AG10803 (cell line): ENCODE measurements around the gene LCP1.
"Not testable (repeated sequence)": the region's sequence is repeated elsewhere in the genome, so short reads cannot be mapped to it uniquely, and the experiment has no call there.

Source experiments
- DNase-seq: peaks from one replicate; pipeline ENCODE4 v3.0.0; 2010; ENCODE audit warnings: low read depth
- H3K4me3 ChIP-seq: 2 replicates; pipeline ENCODE4 v1.5.1; 2011; ENCODE audit warnings: mild to moderate bottlenecking, low read length, control low read depth
- CTCF ChIP-seq: conservative IDR thresholded peaks from 2 replicates; pipeline ENCODE4 v1.5.1; 2011; ENCODE audit warnings: mild to moderate bottlenecking, low read length, control low read depth, inconsistent platforms

Gene LCP1

GRCh38 chr13:46181840-46182490, at the start of gene LCP1:
TSS of gene LCP1 (minus strand) at chr13:46182177. CDS start at chr13:46159662, 22,515 bp downstream.
- no peak within 1 kb of the TSS for H3K4me3 ChIP-seq
- DNase-seq, result no peak
- no peak for TF ChIP-seq CTCF

GRCh38 chr13:46229251-46229650, 47.3 kb upstream of the LCP1 start:
- no peak for TF ChIP-seq CTCF
- no peak for DNase-seq

GRCh38 chr13:46220234-46220633, 38.3 kb upstream of the LCP1 start:
- DNase-seq, result not testable (repeated sequence)

More at GRCh38 chr13:46229251-46229650, 47.3 kb upstream of the LCP1 start:
- no peak overlapping the region for H3K4me3 ChIP-seq

GRCh38 chr13:46214741-46215140, 32.8 kb upstream of the LCP1 start:
- not testable (repeated sequence) for DNase-seq, H3K4me3 ChIP-seq

More at GRCh38 chr13:46220234-46220633, 38.3 kb upstream of the LCP1 start:
- H3K4me3 ChIP-seq, result not testable (repeated sequence)

GRCh38 chr13:46213242-46213641, 31.3 kb upstream of the LCP1 start:
- TF ChIP-seq CTCF, result no peak
- DNase-seq, result no peak
- no peak overlapping the region for H3K4me3 ChIP-seq

GRCh38 chr13:46211483-46212351, 29.7 kb upstream of the LCP1 start, which contains the start of gene LRRC63:
TSS of gene LRRC63 (plus strand) at chr13:46211928. CDS start at chr13:46213035, 1,107 bp downstream.
- H3K4me3 ChIP-seq, result peak within 1 kb of the TSS; percentile 59
- no peak for TF ChIP-seq CTCF
- peak; percentile 44 for DNase-seq

- TF ChIP-seq CTCF, result no peak
- DNase-seq, result no peak
Measured at GRCh38 chr13:46211116-46211482, 29.1 kb upstream of the LCP1 start.

More at GRCh38 chr13:46211116-46211482, 29.1 kb upstream of the LCP1 start:
- peak overlapping the region; percentile 59 for H3K4me3 ChIP-seq
